HEK293 (cell line): ENCODE measurements around the gene PIEZO1.

ENCODE experiments used
- CTCF ChIA-PET: fragments of 350-600 bp; formaldehyde crosslinking; extraction: SDS; loops from one replicate; lab custom pipeline; 2021; ENCODE audit warnings: antibody characterized with exemption; lab: Yijun Ruan, JAX
- POLR2A ChIA-PET: fragments of 300-600 bp; formaldehyde crosslinking; extraction: SDS; loops from one replicate; lab custom pipeline; 2020; ENCODE audit warnings: antibody characterized with exemption, inconsistent platforms; lab: Yijun Ruan, JAX
- H3K27ac ChIP-seq: fragments of 200-500 bp; sonication (Bioruptor generic); 2 replicates; pipeline ENCODE4 v1.5.1; 2014; ENCODE audit warnings: low read depth, low read length, control low read depth, inconsistent platforms; ENCODE audit errors: extremely low read depth
- H3K36me3 ChIP-seq, 2 experiments: fragments of 200-500 bp in 1 of 2; sonication (Bioruptor generic) in 1 of 2; 1 replicate in 1 of 2; 2 replicates in 1 of 2; pipeline ENCODE4 v1.5.1; 2014 to 2017; ENCODE audit warnings: inconsistent platforms in 2 of 2, low read length in 2 of 2; ENCODE audit not compliant: control insufficient read depth in 2 of 2, insufficient read depth in 1 of 2
- H3K4me1 ChIP-seq: fragments of 200-500 bp; sonication (Bioruptor generic); 2 replicates; pipeline ENCODE4 v1.5.1; 2014; ENCODE audit warnings: mild to moderate bottlenecking, low read length, inconsistent platforms; ENCODE audit not compliant: control insufficient read depth, insufficient read depth
- H3K4me3 ChIP-seq: 2 replicates; pipeline ENCODE4 v1.5.1; 2011; ENCODE audit warnings: low read depth, mild to moderate bottlenecking, control low read depth, low read length, moderate library complexity
- H3K9me3 ChIP-seq: fragments of 200-500 bp; sonication (Bioruptor generic); 2 replicates; pipeline ENCODE4 v1.5.1; 2014; ENCODE audit warnings: low read depth, low read length, inconsistent platforms; ENCODE audit not compliant: control insufficient read depth, insufficient read depth
- ATF2 ChIP-seq: fragments of 450-650 bp; formaldehyde crosslinking; IDR thresholded peaks from 2 replicates; pipeline ENCODE4 v1.5.1; 2016; ENCODE audit warnings: missing biosample characterization, missing genetic modification characterization, low read depth
- ELK4 ChIP-seq: IDR thresholded peaks from 2 replicates; pipeline ENCODE4 v1.6.1; 2011; ENCODE audit warnings: mild to moderate bottlenecking, low read depth, low read length, borderline replicate concordance
- GLIS1 ChIP-seq: fragments of 450-650 bp; formaldehyde crosslinking; IDR thresholded peaks from 2 replicates; pipeline ENCODE4 v1.5.1; 2016; ENCODE audit warnings: missing biosample characterization, missing genetic modification characterization
- HOXA7 ChIP-seq: sonication (generic); formaldehyde crosslinking; IDR thresholded peaks from 2 replicates; pipeline ENCODE4 v1.8.1; 2022; ENCODE audit warnings: missing genetic modification reagents, borderline replicate concordance
- OSR2 ChIP-seq: fragments of 450-650 bp; formaldehyde crosslinking; IDR thresholded peaks from 2 replicates; pipeline ENCODE4 v1.5.1; 2016; ENCODE audit warnings: missing biosample characterization, missing genetic modification characterization
- PRDM10 ChIP-seq: fragments of 450-650 bp; formaldehyde crosslinking; IDR thresholded peaks from 2 replicates; pipeline ENCODE4 v1.5.1; 2016; ENCODE audit warnings: missing biosample characterization, missing genetic modification characterization
- WT1 ChIP-seq: fragments of 450-650 bp; formaldehyde crosslinking; IDR thresholded peaks from 2 replicates; pipeline ENCODE4 v1.5.1; 2016; ENCODE audit warnings: missing biosample characterization, missing genetic modification characterization
- ZBTB7A ChIP-seq: fragments of 450-650 bp; formaldehyde crosslinking; IDR thresholded peaks from 2 replicates; pipeline ENCODE4 v1.5.1; 2016; ENCODE audit warnings: low read depth, missing biosample characterization, missing genetic modification characterization
- ZFP41 ChIP-seq: fragments of 450-650 bp; formaldehyde crosslinking; IDR thresholded peaks from 2 replicates; pipeline ENCODE4 v1.5.1; 2016; ENCODE audit warnings: missing biosample characterization, missing genetic modification characterization, borderline replicate concordance
- ZNF114 ChIP-seq: fragments of 450-650 bp; formaldehyde crosslinking; IDR thresholded peaks from 2 replicates; pipeline ENCODE4 v1.5.0; 2017; ENCODE audit warnings: missing biosample characterization, missing genetic modification characterization
- ZNF121 ChIP-seq: fragments of 450-650 bp; formaldehyde crosslinking; IDR thresholded peaks from 2 replicates; pipeline ENCODE4 v1.5.1; 2016; ENCODE audit warnings: missing biosample characterization, missing genetic modification characterization
- ZNF18 ChIP-seq: fragments of 450-650 bp; formaldehyde crosslinking; IDR thresholded peaks from 2 replicates; pipeline ENCODE4 v1.5.1; 2016; ENCODE audit warnings: missing biosample characterization, missing genetic modification characterization
- ZNF274 ChIP-seq, 2 experiments: fragments of 200-500 bp in 1 of 2; fragments of 450-650 bp in 1 of 2; sonication (Bioruptor generic) in 1 of 2; formaldehyde crosslinking in 1 of 2; IDR thresholded peaks; 2 replicates each; pipeline versions ENCODE4 v1.5.1 to v1.6.1; 2014 to 2016; ENCODE audit warnings: borderline replicate concordance in 1 of 2, inconsistent platforms in 1 of 2, low read length in 1 of 2, missing biosample characterization in 1 of 2, missing genetic modification characterization in 1 of 2
- ZNF843 ChIP-seq: fragments of 450-650 bp; formaldehyde crosslinking; IDR thresholded peaks from 2 replicates; pipeline ENCODE4 v1.5.1; 2016; ENCODE audit warnings: missing biosample characterization, missing genetic modification characterization
- ZSCAN4 ChIP-seq: fragments of 450-650 bp; formaldehyde crosslinking; IDR thresholded peaks from 2 replicates; pipeline ENCODE4 v1.5.1; 2017; ENCODE audit warnings: missing biosample characterization, missing genetic modification characterization

The PIEZO1 gene

GRCh38 chr16:88680554-88681083 lies 104.4 kb downstream of the PIEZO1 start:
- CTCF ChIA-PET: interaction anchor here (0.6 to 2.4 kb wide), 4 partner anchors 9 to 45 kb away, joined by 4 to 13 read pairs (median 6); partner anchors contain the start of gene MVD
- TF ChIP-seq ZNF121: peak; percentile 67; the same call in 1 of the 2 replicates
- no peak for TF ChIP-seq WT1 (tag by site-specific recombination)
- TF ChIP-seq, all 188 proteins: peak for 1
- Histone ChIP-seq H3K4me3 (no peak overlapping the region), H3K9me3 (no peaks in the 10 kb centered on the region), H3K27ac (no peak overlapping the region), H3K4me1 (0 out of 2 replicates have a peak, but pooled peaks cover 3% of the 10 kb centered on the region), H3K36me3 (no peaks in the 10 kb centered on the region)
- POLR2A ChIA-PET: interaction anchor here (1.1 kb wide), 1 partner anchor 128 kb away, joined by 3 read pairs; no protein-coding TSS in a partner anchor

- no peak for TF ChIP-seq ZNF18 (tag by site-specific recombination)
- no peak for TF ChIP-seq ZFP41
- 0 out of 2 replicates have a peak, but pooled peaks have one; percentile 6 for TF ChIP-seq GLIS1 (tag by site-specific recombination)
- Histone ChIP-seq H3K9me3 (no peaks in the 10 kb centered on the region), H3K27ac (no peak overlapping the region), H3K36me3 (no peaks in the 10 kb centered on the region), H3K4me1 (no peaks in the 10 kb centered on the region), H3K4me3 (no peak overlapping the region)
- POLR2A ChIA-PET: no interaction called here
- CTCF ChIA-PET: no interaction called here
Observed at GRCh38 chr16:88678224-88678979, 106.6 kb downstream of the PIEZO1 start.

GRCh38 chr16:88677721-88678120 lies 107.3 kb downstream of the PIEZO1 start:
- TF ChIP-seq HOXA7 (CRISPR knock-in tag) (no peak), OSR2 (tag by site-specific recombination) (no peak), ZBTB7A (tag by site-specific recombination) (no peak), ELK4 (no peak), ZNF843 (tag by site-specific recombination) (no peak), ZNF274 (IDR thresholded peaks at IDR 0.05; ENCODE audit: low read length) (no peak), ZNF274 (tag by site-specific recombination; IDR thresholded peaks at IDR 0.05; ENCODE audit: borderline replicate concordance) (no peak), PRDM10 (no peak), ZSCAN4 (tag by site-specific recombination) (no peak), ATF2 (tag by site-specific recombination) (no peak), ZNF114 (tag by site-specific recombination) (no peak)
- no peak overlapping the region for H3K4me3 ChIP-seq
- H3K36me3 ChIP-seq: no peaks in the 10 kb centered on the region
- H3K4me1 ChIP-seq: no peaks in the 10 kb centered on the region
- CTCF ChIA-PET: no interaction called here
- H3K27ac ChIP-seq: no peak overlapping the region
- H3K9me3 ChIP-seq: no peaks in the 10 kb centered on the region
- POLR2A ChIA-PET: interaction anchor here (1.1 kb wide), 1 partner anchor 15 kb away, joined by 3 read pairs; the partner anchor contains the start of gene MVD
